Loucy (cell line): Measurements from ENCODE around the gene SWI5.

Experiments used
- H2AFZ ChIP-seq: fragments of 200-600 bp; sonication (generic); 2 replicates; pipeline ENCODE4 v1.6.0; 2016; ENCODE audit warnings: antibody characterized with exemption, mild to moderate bottlenecking, low read length, moderate library complexity
- H3F3A ChIP-seq: fragments of 200-600 bp; 2 replicates; pipeline ENCODE4 v1.6.0; 2016; ENCODE audit warnings: antibody characterized with exemption, low read depth, mild to moderate bottlenecking
- H3K27me3 ChIP-seq: fragments of 200-600 bp; sonication (generic); 2 replicates; pipeline ENCODE4 v1.6.1; 2014; ENCODE audit warnings: low read length, mild to moderate bottlenecking; ENCODE audit not compliant: insufficient read depth, poor library complexity, severe bottlenecking
- H3K36me3 ChIP-seq: fragments of 200-600 bp; sonication (generic); 2 replicates; pipeline ENCODE4 v1.6.1; 2016; ENCODE audit warnings: low read length; ENCODE audit not compliant: insufficient read depth
- H3K4me1 ChIP-seq: fragments of 200-600 bp; sonication (generic); 2 replicates; pipeline ENCODE4 v1.5.1; 2014; ENCODE audit warnings: low read length, mild to moderate bottlenecking; ENCODE audit not compliant: insufficient read depth, poor library complexity, severe bottlenecking
- H3K4me2 ChIP-seq: fragments of 200-600 bp; sonication (generic); 2 replicates; pipeline ENCODE4 v1.6.0; 2014; ENCODE audit warnings: antibody characterized with exemption, low read length, low read depth, mild to moderate bottlenecking; ENCODE audit not compliant: poor library complexity, severe bottlenecking
- H3K4me3 ChIP-seq: fragments of 200-600 bp; sonication (generic); 2 replicates; pipeline ENCODE4 v1.5.1; 2014; ENCODE audit warnings: low read length, mild to moderate bottlenecking, mixed read lengths; ENCODE audit not compliant: poor library complexity, severe bottlenecking
- H3K79me2 ChIP-seq: fragments of 200-600 bp; sonication (generic); 2 replicates; pipeline ENCODE4 v1.6.1; 2014; ENCODE audit warnings: low read length; ENCODE audit not compliant: insufficient read depth
- H3K9ac ChIP-seq: fragments of 200-600 bp; sonication (generic); 2 replicates; pipeline ENCODE4 v1.6.0; 2014; ENCODE audit warnings: mild to moderate bottlenecking, low read depth, low read length, moderate library complexity; ENCODE audit not compliant: poor library complexity, severe bottlenecking
- H3K9me2 ChIP-seq: fragments of 200-600 bp; sonication (generic); replicated peaks from 2 replicates; pipeline ENCODE4 v1.6.1; 2016; ENCODE audit warnings: low read depth, low read length, mixed read lengths
- H3K9me3 ChIP-seq: fragments of 200-600 bp; sonication (generic); 2 replicates; pipeline ENCODE4 v1.6.1; 2014; ENCODE audit warnings: mild to moderate bottlenecking, antibody characterized with exemption, low read length, low read depth; ENCODE audit not compliant: insufficient read depth
- H4K20me1 ChIP-seq: fragments of 200-600 bp; sonication (generic); 2 replicates; pipeline ENCODE4 v1.6.0; 2014; ENCODE audit warnings: antibody characterized with exemption, low read length, mild to moderate bottlenecking; ENCODE audit not compliant: insufficient read depth, poor library complexity, severe bottlenecking
- EZH2phosphoT487 ChIP-seq: fragments of 200-600 bp; IDR thresholded peaks from 2 replicates; pipeline ENCODE4 v1.6.1; 2018; ENCODE audit warnings: antibody characterized with exemption, mild to moderate bottlenecking, moderate library complexity, borderline replicate concordance
- TF ChIP-seq, protein P1 (sequence below): fragments of 200-600 bp; sonication (generic); conservative IDR thresholded peaks from 2 replicates; pipeline ENCODE4 v1.5.1; 2014; ENCODE audit warnings: mild to moderate bottlenecking, antibody characterized with exemption, low read length

The SWI5 gene

DNA sequence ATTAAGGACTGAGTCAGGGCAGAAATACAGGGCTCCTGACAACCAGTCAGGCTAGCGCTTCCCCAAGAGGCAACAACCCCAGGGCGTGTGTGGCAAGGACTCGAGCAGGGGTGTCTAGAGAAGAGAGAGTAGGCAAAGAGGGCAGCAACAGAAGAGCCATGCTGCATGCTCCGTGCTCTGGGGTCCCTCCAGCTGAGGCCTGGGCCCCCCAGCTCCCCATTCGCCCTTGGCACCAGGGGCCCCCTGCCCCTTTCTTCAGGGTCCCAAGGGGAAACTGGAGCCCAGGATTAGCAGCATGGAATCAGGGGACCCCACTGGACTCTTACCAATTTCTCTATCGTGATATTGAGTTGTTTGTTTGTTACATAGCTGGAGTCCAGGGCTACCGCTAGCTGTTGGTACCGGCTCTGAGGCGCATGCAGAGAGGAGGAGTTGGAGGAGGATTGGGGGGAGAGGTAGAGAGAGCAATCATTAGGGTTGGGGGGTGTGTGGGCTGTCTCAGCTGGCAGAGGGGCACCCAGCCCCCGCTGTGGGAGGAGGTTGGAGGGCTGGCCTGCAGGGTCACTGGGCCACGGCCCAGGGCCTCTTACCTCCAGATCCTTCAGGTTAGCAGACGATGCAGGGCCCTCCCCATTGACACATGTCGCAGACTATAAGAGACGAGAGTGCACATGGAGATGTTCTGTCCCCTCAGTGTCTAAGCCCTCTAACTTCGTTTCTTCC, 9.0 kb upstream of the SWI5 start:
- TF ChIP-seq, protein P1, sequence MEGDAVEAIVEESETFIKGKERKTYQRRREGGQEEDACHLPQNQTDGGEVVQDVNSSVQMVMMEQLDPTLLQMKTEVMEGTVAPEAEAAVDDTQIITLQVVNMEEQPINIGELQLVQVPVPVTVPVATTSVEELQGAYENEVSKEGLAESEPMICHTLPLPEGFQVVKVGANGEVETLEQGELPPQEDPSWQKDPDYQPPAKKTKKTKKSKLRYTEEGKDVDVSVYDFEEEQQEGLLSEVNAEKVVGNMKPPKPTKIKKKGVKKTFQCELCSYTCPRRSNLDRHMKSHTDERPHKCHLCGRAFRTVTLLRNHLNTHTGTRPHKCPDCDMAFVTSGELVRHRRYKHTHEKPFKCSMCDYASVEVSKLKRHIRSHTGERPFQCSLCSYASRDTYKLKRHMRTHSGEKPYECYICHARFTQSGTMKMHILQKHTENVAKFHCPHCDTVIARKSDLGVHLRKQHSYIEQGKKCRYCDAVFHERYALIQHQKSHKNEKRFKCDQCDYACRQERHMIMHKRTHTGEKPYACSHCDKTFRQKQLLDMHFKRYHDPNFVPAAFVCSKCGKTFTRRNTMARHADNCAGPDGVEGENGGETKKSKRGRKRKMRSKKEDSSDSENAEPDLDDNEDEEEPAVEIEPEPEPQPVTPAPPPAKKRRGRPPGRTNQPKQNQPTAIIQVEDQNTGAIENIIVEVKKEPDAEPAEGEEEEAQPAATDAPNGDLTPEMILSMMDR: no peak
- no peak for TF ChIP-seq EZH2phosphoT487
- no peaks in the 10 kb centered on the region; the same call in 1 of the 2 replicates for H3K36me3 ChIP-seq
- no peaks in the 10 kb centered on the region for H4K20me1 ChIP-seq
- H3K9me2 ChIP-seq: no peaks in the 10 kb centered on the region
- H3K27me3 ChIP-seq: no peaks in the 10 kb centered on the region
- H2AFZ ChIP-seq: no peak overlapping the region
- H3K79me2 ChIP-seq: no peaks in the 10 kb centered on the region
- no peak overlapping the region for H3K9ac ChIP-seq
- H3K4me2 ChIP-seq: no peak overlapping the region
- H3K9me3 ChIP-seq: no peaks in the 10 kb centered on the region
- H3F3A ChIP-seq: no peaks in the 10 kb centered on the region
- H3K4me1 ChIP-seq: no peaks in the 10 kb centered on the region
- no peak overlapping the region for H3K4me3 ChIP-seq

DNA sequence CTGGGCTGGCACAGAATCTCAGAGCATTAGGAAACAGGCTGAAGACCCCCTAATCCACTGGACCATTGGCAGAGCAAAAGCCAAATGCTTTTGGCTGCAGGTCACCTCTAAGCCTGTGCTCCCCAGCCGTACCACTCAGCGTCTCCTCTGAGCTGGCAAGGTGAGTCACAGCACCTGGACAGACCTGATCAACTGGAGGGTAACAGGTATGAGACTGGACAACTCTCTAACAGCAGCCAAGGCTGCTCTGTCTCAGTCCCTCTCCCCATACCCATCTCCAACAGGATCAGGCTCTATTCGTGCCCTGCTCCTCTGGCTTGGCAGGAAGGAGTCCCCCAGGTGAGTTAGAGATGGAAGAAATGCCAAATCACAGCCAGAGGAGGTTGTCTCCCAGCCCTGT, 5.0 kb upstream of the SWI5 start:
- Histone ChIP-seq H3K36me3 (no peaks in the 10 kb centered on the region), H3K4me3 (no peak overlapping the region), H2AFZ (no peak overlapping the region), H3K4me1 (peaks cover 25% of the 10 kb centered on the region), H3F3A (no peaks in the 10 kb centered on the region), H3K79me2 (peaks cover 18% of the 10 kb centered on the region), H3K4me2 (peak overlapping the region; percentile 9), H3K9ac (no peak overlapping the region), H3K9me3 (no peaks in the 10 kb centered on the region), H3K9me2 (no peaks in the 10 kb centered on the region), H3K27me3 (no peaks in the 10 kb centered on the region), H4K20me1 (peaks cover 14% of the 10 kb centered on the region)
- TF ChIP-seq EZH2phosphoT487: no peak
- TF ChIP-seq, protein P1: no peak

DNA sequence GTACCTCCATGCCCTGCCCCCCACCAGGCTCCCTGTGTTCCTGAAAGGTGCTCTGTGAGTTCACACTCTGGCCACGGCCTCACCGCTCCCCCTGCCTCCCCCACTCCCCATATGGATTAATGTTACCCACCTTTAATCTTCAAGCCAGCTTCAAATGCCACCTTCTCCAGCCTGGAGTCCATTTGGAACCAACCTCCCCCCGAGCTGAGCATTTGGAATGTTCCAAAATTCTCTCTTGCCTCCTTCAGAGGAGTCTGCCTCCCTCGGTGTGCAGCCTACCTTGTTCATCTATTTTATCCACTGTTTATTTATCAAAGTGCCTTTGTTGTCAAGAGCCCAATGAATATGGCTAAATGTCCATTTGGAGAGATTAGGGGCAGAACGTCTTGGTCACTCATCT, 4.6 kb upstream of the SWI5 start:
- Histone ChIP-seq H3K27me3 (no peaks in the 10 kb centered on the region), H3K4me2 (peak overlapping the region; percentile 9), H3K9ac (no peak overlapping the region), H3F3A (no peaks in the 10 kb centered on the region), H3K79me2 (peaks cover 22% of the 10 kb centered on the region), H3K9me2 (no peaks in the 10 kb centered on the region), H2AFZ (no peak overlapping the region), H3K4me3 (no peak overlapping the region), H3K9me3 (no peaks in the 10 kb centered on the region), H4K20me1 (peaks cover 14% of the 10 kb centered on the region), H3K4me1 (peaks cover 28% of the 10 kb centered on the region), H3K36me3 (no peaks in the 10 kb centered on the region)
- TF ChIP-seq EZH2phosphoT487: no peak
- TF ChIP-seq, protein P1: no peak
